ENCODE results near the gene PRIMA1. TPM values are rescaled to one million over a fixed set of nuclear protein-coding genes. Genes with fewer than 3 reads are reported as not detected.
A peak's percentile ranks its signal among the peaks of the same experiment; 100 is the strongest.

Gene PRIMA1
- total RNA-seq, 1 experiment from 2014 or later: 0.26 TPM

- intact Hi-C loops (cut with micrococcal nuclease; ENCODE audit: unreplicated experiment) (loop anchor here (10.0 kb wide), 1 partner anchor 135 kb away; no protein-coding TSS in a partner anchor), in situ Hi-C loops (cut with HindIII; ENCODE audit: low pct_unique_long_range_greater_than_20kb, low sequenced_read_pairs) (no loop called here)
- no peaks in the 10 kb centered on the region; the same call in 1 of the 2 replicates for H3K27me3 ChIP-seq (ENCODE audit: control insufficient read depth, insufficient read depth, low read length)
- ChIA-PET CTCF (no interaction called here), POLR2A (no interaction called here)
- no peaks in the 10 kb centered on the region for H3K9me3 ChIP-seq (ENCODE audit: control insufficient read depth, insufficient read depth, low read depth, low read length)
- no peak overlapping the region for H3K27ac ChIP-seq (ENCODE audit: low read length)
- no TSS peak for BruUV-seq (replicated peaks)
- ATAC-seq (peak; percentile 47), DNase-seq (ENCODE audit: low read depth, low spot score) (no peak)
- no peaks in the 10 kb centered on the region for H3K4me1 ChIP-seq (ENCODE audit: control insufficient read depth, insufficient read depth, low read length)
- H3K36me3 ChIP-seq (ENCODE audit: control insufficient read depth, insufficient read depth, low read length): no peaks in the 10 kb centered on the region
- no peak for TF ChIP-seq SIN3A (IDR thresholded peaks at IDR 0.05; ENCODE audit: borderline replicate concordance, insufficient read depth, low read depth, low read length)
- no peak for TF ChIP-seq POLR2AphosphoS5 (IDR thresholded peaks at IDR 0.05; ENCODE audit: low read depth, low read length)
- TF ChIP-seq, protein P1, sequence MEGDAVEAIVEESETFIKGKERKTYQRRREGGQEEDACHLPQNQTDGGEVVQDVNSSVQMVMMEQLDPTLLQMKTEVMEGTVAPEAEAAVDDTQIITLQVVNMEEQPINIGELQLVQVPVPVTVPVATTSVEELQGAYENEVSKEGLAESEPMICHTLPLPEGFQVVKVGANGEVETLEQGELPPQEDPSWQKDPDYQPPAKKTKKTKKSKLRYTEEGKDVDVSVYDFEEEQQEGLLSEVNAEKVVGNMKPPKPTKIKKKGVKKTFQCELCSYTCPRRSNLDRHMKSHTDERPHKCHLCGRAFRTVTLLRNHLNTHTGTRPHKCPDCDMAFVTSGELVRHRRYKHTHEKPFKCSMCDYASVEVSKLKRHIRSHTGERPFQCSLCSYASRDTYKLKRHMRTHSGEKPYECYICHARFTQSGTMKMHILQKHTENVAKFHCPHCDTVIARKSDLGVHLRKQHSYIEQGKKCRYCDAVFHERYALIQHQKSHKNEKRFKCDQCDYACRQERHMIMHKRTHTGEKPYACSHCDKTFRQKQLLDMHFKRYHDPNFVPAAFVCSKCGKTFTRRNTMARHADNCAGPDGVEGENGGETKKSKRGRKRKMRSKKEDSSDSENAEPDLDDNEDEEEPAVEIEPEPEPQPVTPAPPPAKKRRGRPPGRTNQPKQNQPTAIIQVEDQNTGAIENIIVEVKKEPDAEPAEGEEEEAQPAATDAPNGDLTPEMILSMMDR (IDR thresholded peaks at IDR 0.05): no peak
- TF ChIP-seq, protein P2, sequence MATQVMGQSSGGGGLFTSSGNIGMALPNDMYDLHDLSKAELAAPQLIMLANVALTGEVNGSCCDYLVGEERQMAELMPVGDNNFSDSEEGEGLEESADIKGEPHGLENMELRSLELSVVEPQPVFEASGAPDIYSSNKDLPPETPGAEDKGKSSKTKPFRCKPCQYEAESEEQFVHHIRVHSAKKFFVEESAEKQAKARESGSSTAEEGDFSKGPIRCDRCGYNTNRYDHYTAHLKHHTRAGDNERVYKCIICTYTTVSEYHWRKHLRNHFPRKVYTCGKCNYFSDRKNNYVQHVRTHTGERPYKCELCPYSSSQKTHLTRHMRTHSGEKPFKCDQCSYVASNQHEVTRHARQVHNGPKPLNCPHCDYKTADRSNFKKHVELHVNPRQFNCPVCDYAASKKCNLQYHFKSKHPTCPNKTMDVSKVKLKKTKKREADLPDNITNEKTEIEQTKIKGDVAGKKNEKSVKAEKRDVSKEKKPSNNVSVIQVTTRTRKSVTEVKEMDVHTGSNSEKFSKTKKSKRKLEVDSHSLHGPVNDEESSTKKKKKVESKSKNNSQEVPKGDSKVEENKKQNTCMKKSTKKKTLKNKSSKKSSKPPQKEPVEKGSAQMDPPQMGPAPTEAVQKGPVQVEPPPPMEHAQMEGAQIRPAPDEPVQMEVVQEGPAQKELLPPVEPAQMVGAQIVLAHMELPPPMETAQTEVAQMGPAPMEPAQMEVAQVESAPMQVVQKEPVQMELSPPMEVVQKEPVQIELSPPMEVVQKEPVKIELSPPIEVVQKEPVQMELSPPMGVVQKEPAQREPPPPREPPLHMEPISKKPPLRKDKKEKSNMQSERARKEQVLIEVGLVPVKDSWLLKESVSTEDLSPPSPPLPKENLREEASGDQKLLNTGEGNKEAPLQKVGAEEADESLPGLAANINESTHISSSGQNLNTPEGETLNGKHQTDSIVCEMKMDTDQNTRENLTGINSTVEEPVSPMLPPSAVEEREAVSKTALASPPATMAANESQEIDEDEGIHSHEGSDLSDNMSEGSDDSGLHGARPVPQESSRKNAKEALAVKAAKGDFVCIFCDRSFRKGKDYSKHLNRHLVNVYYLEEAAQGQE (IDR thresholded peaks at IDR 0.05; ENCODE audit: insufficient read depth in 1 of 2, low read depth in 2 of 2, low read length in 1 of 2): no peak
- TF ChIP-seq TCF7L2 (IDR thresholded peaks at IDR 0.05; ENCODE audit: low read depth, low read length): no peak
- peak overlapping the region; percentile 38 to 43; a peak in 3 of 4 replicates for H3K4me3 ChIP-seq (ENCODE audit: low read depth in 2 of 2, low read length in 2 of 2)
Observed at GRCh38 chr14:93789228-93790130, 1.2 kb upstream of the PRIMA1 start.

DNA sequence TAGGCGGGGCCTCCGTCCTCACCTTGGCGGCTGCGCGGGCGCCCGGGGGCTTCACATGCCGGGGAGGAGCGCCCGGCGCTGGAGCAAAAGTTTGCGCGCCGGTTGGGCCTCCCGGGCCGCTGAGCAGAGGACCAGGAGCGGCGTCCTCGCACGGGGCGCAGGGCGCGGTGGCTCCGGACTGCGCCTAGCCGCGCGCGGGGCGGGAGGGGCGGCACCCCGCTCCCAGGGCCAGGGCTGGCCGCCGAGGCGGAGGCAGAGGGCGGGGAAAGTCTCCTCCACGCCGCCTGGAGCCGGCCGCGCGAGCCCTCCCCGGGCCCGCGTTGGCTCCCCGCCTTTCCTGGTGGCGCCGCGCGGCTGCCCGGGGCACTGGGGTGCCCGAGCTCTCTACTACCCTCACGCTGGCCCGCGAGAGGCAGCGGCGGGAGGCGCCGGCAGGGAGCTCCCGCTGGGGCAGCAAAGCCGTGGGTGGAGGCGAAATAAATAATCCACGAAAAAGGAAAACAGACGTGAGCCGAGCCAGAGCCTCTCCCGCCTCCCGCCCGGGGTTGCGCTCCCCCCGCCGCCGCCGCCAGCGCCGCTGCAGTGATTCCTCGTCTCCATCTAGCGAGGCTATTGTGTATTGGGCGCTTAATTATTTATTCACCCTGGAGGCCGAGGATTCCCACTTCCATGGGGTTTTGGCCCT, 400 bp upstream of the PRIMA1 start:
- intact Hi-C loops (cut with micrococcal nuclease; ENCODE audit: unreplicated experiment): loop anchor here (10.0 kb wide), 1 partner anchor 134 kb away; no protein-coding TSS in a partner anchor
- CTCF ChIA-PET: no interaction called here
- Histone ChIP-seq H3K4me3 (ENCODE audit: low read depth in 2 of 2, low read length in 2 of 2) (peak overlapping the region; percentile 38 to 43), H3K27me3 (ENCODE audit: control insufficient read depth, insufficient read depth, low read length) (no peaks in the 10 kb centered on the region; the same call in 1 of the 2 replicates), H3K9me3 (ENCODE audit: control insufficient read depth, insufficient read depth, low read depth, low read length) (no peaks in the 10 kb centered on the region), H3K27ac (ENCODE audit: low read length) (no peak overlapping the region), H3K36me3 (ENCODE audit: control insufficient read depth, insufficient read depth, low read length) (no peaks in the 10 kb centered on the region), H3K4me1 (ENCODE audit: control insufficient read depth, insufficient read depth, low read length) (no peaks in the 10 kb centered on the region)
- peak; percentile 89 for ATAC-seq
- TF ChIP-seq, protein P1 (IDR thresholded peaks at IDR 0.05): peak; percentile 49
- TF ChIP-seq POLR2AphosphoS5 (IDR thresholded peaks at IDR 0.05; ENCODE audit: low read depth, low read length) (no peak), TCF7L2 (IDR thresholded peaks at IDR 0.05; ENCODE audit: low read depth, low read length) (no peak)
- no peak for DNase-seq (ENCODE audit: low read depth, low spot score)
- BruUV-seq (replicated peaks): no TSS peak
- POLR2A ChIA-PET: no interaction called here
- in situ Hi-C loops (cut with HindIII; ENCODE audit: low pct_unique_long_range_greater_than_20kb, low sequenced_read_pairs): no loop called here

All from Panc1 (cell line).